ENCODE results near the gene PPP2R2D.
"Not testable (repeated sequence)": the region's sequence is repeated elsewhere in the genome, so short reads cannot be mapped to it uniquely, and the experiment has no call there.

The PPP2R2D gene

DNA sequence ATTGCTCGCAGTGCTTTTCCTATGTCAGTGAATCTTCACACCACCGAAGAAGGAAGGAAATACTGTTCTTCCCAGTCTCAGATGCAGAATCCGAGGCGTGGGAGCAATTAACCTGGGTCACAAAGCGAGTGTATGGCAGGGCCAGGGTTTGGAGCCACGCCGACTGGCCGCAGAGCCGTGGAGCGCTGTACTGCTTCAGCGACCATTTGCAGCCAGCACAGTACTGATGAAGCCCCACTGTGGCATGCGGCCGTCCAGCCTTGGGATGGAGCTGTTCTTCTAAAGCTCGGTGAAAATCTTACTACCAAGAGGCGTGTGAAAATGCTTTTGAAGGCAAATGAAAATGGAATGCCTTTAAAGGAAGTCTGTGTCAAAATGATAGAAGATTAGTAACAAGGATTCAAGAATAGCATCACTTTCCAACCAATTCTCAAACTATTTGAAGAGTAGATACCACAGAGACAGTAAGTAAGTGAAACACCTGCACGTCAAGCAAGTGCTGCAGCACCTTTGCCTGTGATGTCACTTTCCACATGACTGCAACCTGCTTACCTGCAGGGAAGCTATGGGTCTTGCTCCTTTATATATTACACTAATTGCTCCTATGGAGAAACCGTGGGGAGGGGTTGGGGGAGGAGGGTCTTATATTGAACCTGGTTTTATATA, 4.9 kb downstream of the PPP2R2D start:
- DNase-seq (ENCODE audit: extremely low read depth in 1 of 2, low read depth in 1 of 2) = no peak

GRCh38 chr10:131906269-131906639, 5.4 kb downstream of the PPP2R2D start:
- no peak for DNase-seq (ENCODE audit: extremely low read depth in 1 of 2, low read depth in 1 of 2)

- DNase-seq (ENCODE audit: extremely low read depth in 1 of 2, low read depth in 1 of 2) = no peak
Observed at GRCh38 chr10:131907679-131908078, 6.9 kb downstream of the PPP2R2D start.

DNA sequence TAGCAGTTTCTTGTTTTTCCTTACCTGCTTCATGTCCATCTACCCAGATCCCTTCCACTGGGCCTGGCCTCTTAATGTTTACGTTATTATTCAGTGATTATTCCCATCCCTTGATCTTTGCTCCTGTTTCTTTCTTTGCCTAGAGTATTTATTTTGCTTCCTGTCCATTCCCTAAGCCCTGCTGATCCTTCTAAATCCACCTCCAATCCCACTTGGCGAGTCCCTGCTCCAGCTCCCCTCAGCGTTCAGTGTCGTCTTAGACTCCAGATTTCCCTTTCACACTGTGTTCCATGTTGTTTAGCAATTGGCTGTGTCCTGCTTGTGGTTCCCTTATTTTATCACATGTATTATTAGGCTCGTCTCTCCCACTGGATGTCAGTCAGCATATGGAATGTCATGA, 7.3 kb downstream of the PPP2R2D start:
- DNase-seq (ENCODE audit: extremely low read depth in 1 of 2, low read depth in 1 of 2) = no peak

DNA sequence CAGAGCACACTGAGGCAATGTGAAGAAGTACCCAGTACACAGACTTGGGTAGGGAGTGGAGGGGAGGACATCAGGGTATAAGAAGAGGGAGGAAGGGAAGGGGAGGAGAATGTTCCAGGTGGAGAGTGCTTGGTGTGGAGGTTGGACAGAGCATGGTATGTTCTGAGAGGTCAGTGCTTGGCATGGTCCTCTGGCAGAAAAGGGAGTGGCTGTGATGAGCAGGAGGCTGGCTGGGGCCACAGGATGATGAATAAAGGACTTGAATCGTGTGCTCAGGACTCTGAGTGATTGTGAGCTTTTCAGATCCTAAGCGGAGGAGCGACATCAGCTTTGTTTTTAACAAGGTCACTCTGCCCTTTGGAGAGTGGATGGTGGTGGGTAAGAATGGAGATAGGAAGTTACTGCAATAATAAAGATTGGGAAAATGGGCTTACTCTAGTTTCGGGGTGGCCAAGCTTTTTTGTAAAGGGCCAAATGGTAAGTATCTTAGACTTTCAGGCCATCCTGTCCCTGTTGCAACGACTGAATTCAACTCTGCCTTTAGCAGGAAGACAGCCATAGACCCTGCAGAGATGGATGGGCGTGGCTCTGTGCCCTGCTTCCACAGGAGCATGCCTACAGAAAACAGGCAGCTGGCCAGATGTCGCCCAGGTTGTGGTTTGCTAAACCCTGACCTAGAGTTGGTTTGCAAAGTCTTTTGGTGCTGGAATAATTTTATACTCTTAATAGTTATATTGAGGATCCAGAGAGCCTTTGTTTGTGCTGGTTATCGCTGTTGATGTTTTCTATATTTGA, 8.4 kb downstream of the PPP2R2D start:
- DNase-seq (ENCODE audit: extremely low read depth in 1 of 2, low read depth in 1 of 2) = no peak

DNA sequence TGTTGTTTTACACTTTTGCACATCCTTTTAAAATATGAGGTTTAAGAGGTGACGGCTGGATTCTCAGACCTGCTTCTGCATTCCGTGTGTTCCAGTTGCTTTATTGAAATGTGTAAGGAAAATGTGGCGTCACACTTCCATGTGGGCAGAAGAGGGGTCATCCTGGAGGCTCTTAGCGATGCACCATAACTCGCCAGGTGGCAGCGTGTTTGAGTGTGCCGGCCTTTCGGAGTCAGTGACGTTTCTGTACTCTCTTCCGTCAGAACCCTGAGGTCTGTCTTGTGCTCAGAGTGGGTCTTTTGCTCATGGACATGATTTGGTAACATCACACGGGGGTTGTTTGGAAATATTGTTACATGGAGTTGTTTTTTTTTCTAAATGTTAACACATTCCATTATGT, 9.1 kb downstream of the PPP2R2D start:
- no peak for DNase-seq (ENCODE audit: extremely low read depth in 1 of 2, low read depth in 1 of 2)

- no peak for DNase-seq (ENCODE audit: extremely low read depth in 1 of 2, low read depth in 1 of 2)
Observed at GRCh38 chr10:131910663-131911314, 10.0 kb downstream of the PPP2R2D start.

- DNase-seq (ENCODE audit: extremely low read depth in 1 of 2, low read depth in 1 of 2) = no peak
Observed at GRCh38 chr10:131911451-131911850, 10.6 kb downstream of the PPP2R2D start.

DNA sequence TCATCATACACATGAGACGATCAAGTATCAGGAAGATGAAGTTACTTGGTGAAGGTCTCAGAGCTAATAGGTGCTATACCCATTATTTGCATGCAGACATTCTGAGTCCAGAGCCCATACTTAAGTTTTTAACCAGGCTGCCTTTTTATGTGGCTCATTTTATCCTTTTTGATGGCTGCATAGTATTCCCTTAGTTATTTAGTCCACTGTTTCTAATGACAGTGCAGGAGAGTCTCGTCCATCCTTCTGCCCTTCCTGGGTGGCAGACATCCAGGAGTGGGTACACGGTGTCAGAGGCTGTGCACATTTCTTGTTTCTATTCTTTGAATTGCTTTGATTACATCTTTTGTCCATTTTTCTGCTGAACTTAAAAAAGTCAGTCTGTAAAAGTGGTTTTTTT, 11.8 kb downstream of the PPP2R2D start:
- no peak for DNase-seq (ENCODE audit: extremely low read depth in 1 of 2, low read depth in 1 of 2)

DNA sequence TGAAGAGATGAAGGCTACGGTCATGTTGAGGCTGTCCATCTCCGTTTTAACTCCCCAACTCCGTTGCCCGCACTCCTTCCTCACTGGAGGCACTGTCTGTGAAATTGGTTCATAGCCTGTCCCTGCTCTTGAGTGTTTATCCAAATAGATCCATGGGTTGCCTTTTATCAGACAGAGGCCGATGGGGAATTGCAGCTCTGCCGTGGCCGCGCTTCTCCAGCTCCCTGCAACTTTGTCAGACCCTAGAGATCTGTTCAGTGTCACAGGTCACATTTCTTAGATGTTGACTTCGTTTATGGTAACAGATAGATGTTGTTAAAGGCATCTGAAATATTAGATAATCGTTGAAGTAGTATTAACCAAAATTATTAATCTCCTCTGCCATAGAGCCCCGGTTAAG, 14.7 kb downstream of the PPP2R2D start:
- DNase-seq (ENCODE audit: extremely low read depth in 1 of 2, low read depth in 1 of 2) = no peak

GRCh38 chr10:131915990-131916766, 15.4 kb downstream of the PPP2R2D start:
- DNase-seq (ENCODE audit: extremely low read depth in 1 of 2, low read depth in 1 of 2) = no peak

- not testable (repeated sequence) for DNase-seq (ENCODE audit: extremely low read depth in 1 of 2, low read depth in 1 of 2)
Observed at GRCh38 chr10:131916767-131917160, 16.0 kb downstream of the PPP2R2D start.

DNA sequence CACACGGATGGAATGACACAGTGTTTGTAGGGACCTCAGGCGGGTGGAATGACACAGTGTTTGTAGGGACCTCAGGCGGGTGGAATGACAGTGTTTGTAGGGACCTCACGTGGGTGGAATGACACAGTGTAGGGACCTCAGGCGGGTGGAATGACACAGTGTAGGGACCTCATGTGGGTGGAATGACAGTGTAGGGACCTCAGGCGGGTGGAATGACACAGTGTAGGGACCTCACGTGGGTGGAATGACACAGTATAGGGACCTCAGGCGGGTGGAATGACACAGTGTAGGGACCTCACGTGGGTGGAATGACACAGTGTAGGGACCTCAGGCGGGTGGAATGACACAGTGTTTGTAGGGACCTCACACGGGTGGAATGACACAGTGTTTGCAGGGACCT, 16.7 kb downstream of the PPP2R2D start:
- not testable (repeated sequence) for DNase-seq (ENCODE audit: extremely low read depth in 1 of 2, low read depth in 1 of 2)

DNA sequence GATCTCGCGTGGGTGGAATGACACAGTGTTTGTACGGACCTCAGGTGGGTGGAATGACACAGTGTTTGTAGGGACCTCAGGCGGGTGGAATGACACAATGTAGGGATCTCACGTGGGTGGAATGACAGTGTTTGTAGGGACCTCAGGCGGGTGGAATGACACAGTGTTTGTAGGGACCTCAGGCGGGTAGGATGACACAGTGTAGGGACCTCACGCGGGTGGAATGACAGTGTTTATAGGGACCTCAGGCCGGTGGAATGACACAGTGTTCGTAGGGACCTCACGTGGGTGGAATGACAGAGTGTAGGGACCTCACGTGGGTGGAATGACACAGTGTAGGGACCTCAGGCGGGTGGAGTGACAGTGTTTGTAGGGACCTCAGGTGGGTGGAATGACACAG, 18.7 kb downstream of the PPP2R2D start:
- not testable (repeated sequence) for DNase-seq (ENCODE audit: extremely low read depth in 1 of 2, low read depth in 1 of 2)

DNA sequence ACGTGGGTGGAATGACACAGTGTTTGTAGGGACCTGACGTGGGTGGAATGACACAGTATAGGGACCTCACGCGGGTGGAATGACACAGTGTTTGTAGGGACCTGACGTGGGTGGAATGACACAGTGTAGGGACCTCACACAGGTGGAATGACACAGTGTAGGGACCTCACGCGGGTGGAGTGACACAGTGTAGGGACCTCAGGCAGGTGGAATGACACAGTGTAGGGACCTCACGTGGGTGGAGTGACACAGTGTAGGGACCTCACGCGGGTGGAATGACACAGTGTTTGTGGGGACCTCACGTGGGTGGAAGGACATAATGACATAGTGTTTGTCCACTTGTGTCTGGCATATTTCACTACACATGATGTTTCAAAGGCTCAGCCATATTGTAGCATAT, 19.3 kb downstream of the PPP2R2D start:
- DNase-seq (ENCODE audit: extremely low read depth in 1 of 2, low read depth in 1 of 2) = no peak

- no peak for DNase-seq (ENCODE audit: extremely low read depth in 1 of 2, low read depth in 1 of 2)
Observed at GRCh38 chr10:131920693-131921092, 19.9 kb downstream of the PPP2R2D start.

DNA sequence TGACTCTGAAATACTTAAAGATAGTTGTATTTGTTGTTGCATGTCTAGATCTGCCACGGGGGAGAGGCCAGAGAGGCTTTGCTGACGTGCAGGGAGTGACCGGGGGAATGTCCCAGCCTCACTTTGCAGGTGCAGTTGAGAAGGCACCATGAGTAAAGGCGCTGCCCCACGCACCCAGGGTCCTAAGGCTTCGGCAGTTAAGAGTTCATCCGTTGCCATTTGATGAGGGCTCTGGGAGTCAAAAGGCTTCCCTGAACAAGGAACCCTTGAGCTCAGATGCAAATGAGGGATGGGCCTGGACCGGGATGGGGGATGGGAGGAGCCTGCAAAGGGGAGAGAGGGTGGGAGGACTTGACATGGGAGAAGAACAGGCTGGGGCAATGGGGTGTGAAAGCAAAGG, 20.4 kb downstream of the PPP2R2D start:
- no peak for DNase-seq (ENCODE audit: extremely low read depth in 1 of 2, low read depth in 1 of 2)

- DNase-seq (ENCODE audit: extremely low read depth in 1 of 2, low read depth in 1 of 2) = no peak
Observed at GRCh38 chr10:131923038-131923756, 22.4 kb downstream of the PPP2R2D start.

DNA sequence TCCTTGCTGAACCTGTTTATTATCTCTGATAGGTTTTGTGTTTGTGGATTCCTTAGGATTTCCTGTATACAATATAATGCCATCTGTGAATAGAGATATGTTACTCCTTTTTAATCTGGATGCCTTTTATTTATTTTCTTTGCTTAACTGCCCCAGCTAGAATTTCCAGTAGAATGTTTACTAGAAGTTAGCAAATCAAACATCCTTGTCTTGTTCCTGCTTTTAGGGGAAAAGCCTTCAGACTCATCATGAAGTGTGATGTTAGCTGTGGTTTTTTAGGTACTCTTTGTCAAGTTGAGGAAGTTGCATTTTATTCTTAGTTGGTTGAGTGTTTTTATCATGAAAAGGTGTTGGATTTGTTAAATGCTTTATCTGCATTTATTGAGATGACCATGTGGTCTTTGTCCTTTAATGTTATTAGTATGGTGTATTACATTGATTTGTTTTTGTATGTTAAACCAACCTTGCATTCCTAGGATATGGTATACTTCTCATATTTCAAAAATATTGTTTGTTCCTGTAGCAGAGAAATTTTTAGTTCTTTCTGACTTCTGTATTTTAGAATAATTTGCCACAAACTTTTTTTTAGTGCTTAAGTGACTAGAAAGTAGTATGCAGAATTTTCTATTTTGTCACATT, 24.3 kb downstream of the PPP2R2D start:
- no peak for DNase-seq (ENCODE audit: extremely low read depth in 1 of 2, low read depth in 1 of 2)

GRCh38 chr10:131925716-131926115, 24.9 kb downstream of the PPP2R2D start:
- no peak for DNase-seq (ENCODE audit: extremely low read depth in 1 of 2, low read depth in 1 of 2)
